ENCODE measurements around the gene DLD. TPM values are rescaled to one million over a fixed set of nuclear protein-coding genes. Genes with fewer than 3 reads are reported as not detected.
"Not testable (repeated sequence)": the region's sequence is repeated elsewhere in the genome, so short reads cannot be mapped to it uniquely, and the experiment has no call there.

The DLD gene
- total and polyA plus RNA-seq, 5 experiments from 2014 or later = 50.3 to 72.1 (median 70.1) TPM

- Mint-ChIP-seq H3K9me3 (no peaks in the 10 kb centered on the region), H3K4me3 (no peak overlapping the region), H3K36me3 (no peaks in the 10 kb centered on the region), H3K27ac (peak overlapping the region in 4 of 10 donors; percentile 6 to 65 (median 42)), H3K4me1 (peaks cover 4 to 25% (median 16%) of the 10 kb centered on the region in 4 donors), H3K27me3 (peaks cover 0 to 5% (median 0%) of the 10 kb centered on the region in 5 donors)
- POLR2A ChIA-PET = interaction anchor here (0.7 to 2.4 kb wide), 2 partner anchors 121 to 133 kb away, joined by 6 to 23 read pairs; partner anchors contain the start of gene CBLL1
- ATAC-seq (no peak), DNase-seq (no peak)
Observed at GRCh38 chr7:107876916-107877315, 14.1 kb upstream of the DLD start.

DNA sequence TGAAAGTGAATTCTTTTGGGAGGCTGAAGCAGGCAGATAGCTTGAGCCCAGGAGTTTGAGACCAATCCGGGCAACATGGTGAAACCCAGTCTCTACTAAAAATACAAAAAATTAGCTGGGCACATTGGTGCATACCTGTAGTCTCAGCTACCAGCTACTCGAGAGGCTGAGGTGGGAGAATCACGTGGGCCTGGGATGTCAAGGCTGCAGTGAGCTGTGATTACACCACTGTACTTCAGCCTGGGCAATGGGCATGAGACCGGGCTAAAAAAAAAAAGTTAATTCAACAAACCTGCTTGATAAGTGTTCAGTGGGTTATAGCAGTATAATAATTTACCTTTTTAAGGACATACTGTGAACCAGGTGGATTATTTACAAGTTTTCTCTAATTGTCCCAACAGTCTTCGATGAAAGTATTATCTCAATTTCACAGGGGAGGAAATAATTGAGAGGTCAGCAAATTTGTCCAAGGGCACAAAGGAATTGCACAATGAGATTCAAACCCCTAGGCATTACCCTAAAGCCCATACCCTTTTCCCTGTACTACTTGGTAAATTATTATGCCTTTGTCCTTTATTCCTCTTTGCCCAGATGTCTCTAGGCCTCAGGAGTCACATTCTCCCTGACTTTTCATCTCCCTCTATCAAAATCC lies 13.1 kb upstream of the DLD start:
- H3K4me1 Mint-ChIP-seq = peaks cover 4 to 25% (median 16%) of the 10 kb centered on the region in 4 donors
- peaks cover 2 to 12% (median 5%) of the 10 kb centered on the region in 5 donors for H3K27me3 Mint-ChIP-seq
- H3K9me3 Mint-ChIP-seq = no peaks in the 10 kb centered on the region
- POLR2A ChIA-PET = interaction anchor here (2.4 kb wide), 1 partner anchor 134 kb away, joined by 23 read pairs; the partner anchor contains the start of gene CBLL1
- DNase-seq (no peak), ATAC-seq (no peak)
- H3K27ac Mint-ChIP-seq = no peak overlapping the region
- no peaks in the 10 kb centered on the region for H3K36me3 Mint-ChIP-seq
- no peak overlapping the region for H3K4me3 Mint-ChIP-seq

DNA sequence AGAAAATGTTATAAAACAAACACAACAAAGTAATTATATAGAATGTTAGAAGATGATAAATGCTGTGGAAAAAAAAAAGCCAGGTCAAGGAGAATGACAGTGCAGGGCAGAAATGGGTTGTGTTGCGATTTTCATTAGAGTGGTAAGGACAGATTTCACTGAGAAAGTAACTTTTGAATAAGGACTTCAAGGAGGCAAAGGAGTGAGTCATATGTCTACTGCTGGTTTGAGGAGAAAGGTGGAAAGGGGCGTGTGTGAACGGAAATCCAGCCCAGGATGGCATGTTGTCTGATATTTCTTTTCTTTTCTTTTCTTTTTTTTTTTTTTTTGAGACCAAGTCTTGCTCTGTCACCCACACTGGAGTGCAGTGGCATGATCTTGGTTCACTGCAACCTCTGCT lies 12.3 kb upstream of the DLD start:
- no peaks in the 10 kb centered on the region for H3K36me3 Mint-ChIP-seq
- POLR2A ChIA-PET = interaction anchor here (2.8 kb wide), 1 partner anchor 135 kb away, joined by 11 read pairs; the partner anchor contains the start of gene CBLL1

DNA sequence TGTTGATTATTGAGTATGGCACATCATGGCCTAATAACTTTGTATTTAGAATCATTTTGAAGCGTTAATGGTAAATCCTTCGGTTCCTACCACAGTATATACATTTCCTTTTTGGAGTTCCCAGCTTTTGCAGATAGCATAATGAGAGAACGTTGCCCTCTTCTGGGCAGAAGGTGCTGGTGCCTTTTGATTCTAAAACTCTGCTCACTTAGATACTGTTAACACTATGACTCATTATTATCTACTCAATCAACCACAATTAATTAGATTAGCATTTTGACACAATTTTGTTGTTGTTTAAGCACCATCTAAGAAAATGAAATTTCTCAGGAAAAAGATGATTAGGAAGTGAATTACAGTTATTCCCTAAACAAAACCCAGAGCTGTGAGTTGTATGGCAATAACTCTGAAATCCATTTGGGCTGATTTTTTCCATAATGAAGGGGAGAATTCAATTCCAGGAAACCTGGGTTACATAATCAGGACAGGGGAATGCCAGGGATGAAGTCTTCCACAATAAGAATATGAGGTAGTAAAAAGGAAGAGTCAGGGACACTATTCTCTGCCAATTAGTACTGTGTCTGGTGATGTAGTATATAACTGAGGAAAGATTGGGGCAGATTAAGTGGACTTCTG lies 11.5 kb upstream of the DLD start:
- Mint-ChIP-seq H3K4me1 (peaks cover 3 to 24% (median 15%) of the 10 kb centered on the region in 4 donors), H3K9me3 (no peaks in the 10 kb centered on the region), H3K27me3 (peaks cover 4 to 12% (median 9%) of the 10 kb centered on the region in 5 donors), H3K36me3 (no peaks in the 10 kb centered on the region), H3K4me3 (no peak overlapping the region), H3K27ac (peak overlapping the region in 1 of 10 donors; percentile 2)
- peak; percentile 67 to 73 for ATAC-seq
- peak in 5 of 10 donors; percentile 19 to 45 (median 40) for DNase-seq
- POLR2A ChIA-PET = interaction anchor here (2.8 kb wide), 1 partner anchor 136 kb away, joined by 11 read pairs; the partner anchor contains the start of gene CBLL1

More for the DNA sequence above, 12.3 kb upstream of the DLD start:
- DNase-seq = no peak
- no peak for ATAC-seq
- Mint-ChIP-seq H3K27me3 (peaks cover 4 to 12% (median 5%) of the 10 kb centered on the region in 5 donors), H3K4me3 (peak overlapping the region in 1 of 10 donors; percentile 2), H3K9me3 (no peaks in the 10 kb centered on the region), H3K4me1 (peaks cover 4 to 25% (median 16%) of the 10 kb centered on the region in 4 donors), H3K27ac (no peak overlapping the region)

DNA sequence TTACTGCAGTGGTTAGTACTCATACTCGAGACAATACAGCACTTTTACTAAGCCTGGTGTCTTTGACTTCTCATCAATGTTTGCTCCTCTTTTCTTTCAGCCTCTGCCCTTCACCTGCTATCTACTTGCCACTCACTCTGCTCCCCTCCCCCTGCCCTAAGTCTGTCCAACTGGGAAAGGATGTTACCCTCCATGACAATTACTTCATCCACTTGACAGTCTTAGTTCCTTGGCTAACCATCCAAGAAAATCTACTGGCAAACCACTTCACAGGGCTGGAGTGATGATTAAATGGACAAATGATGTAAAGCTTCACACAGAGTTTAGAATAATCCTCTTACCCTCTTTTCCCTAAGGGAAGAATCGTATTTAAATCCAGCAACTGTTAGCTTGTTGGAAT lies 8.2 kb upstream of the DLD start:
- H3K36me3 Mint-ChIP-seq = no peaks in the 10 kb centered on the region
- ATAC-seq (no peak), DNase-seq (no peak)
- POLR2A ChIA-PET = no interaction called here
- H3K27me3 Mint-ChIP-seq = peaks cover 4 to 16% (median 12%) of the 10 kb centered on the region in 5 donors
- H3K4me1 Mint-ChIP-seq = peaks cover 2 to 8% (median 5%) of the 10 kb centered on the region in 4 donors
- peak overlapping the region in 1 of 10 donors; percentile 6 for H3K27ac Mint-ChIP-seq
- H3K4me3 Mint-ChIP-seq = no peak overlapping the region
- H3K9me3 Mint-ChIP-seq = no peaks in the 10 kb centered on the region

GRCh38 chr7:107884066-107884818 lies 6.7 kb upstream of the DLD start:
- POLR2A ChIA-PET = no interaction called here
- Mint-ChIP-seq H3K27me3 (peaks cover 4 to 16% (median 12%) of the 10 kb centered on the region in 5 donors), H3K4me1 (peaks cover 1 to 5% (median 3%) of the 10 kb centered on the region in 4 donors), H3K4me3 (no peak overlapping the region), H3K36me3 (no peaks in the 10 kb centered on the region), H3K27ac (no peak overlapping the region), H3K9me3 (no peaks in the 10 kb centered on the region)
- DNase-seq = no peak
- ATAC-seq = no peak

DNA sequence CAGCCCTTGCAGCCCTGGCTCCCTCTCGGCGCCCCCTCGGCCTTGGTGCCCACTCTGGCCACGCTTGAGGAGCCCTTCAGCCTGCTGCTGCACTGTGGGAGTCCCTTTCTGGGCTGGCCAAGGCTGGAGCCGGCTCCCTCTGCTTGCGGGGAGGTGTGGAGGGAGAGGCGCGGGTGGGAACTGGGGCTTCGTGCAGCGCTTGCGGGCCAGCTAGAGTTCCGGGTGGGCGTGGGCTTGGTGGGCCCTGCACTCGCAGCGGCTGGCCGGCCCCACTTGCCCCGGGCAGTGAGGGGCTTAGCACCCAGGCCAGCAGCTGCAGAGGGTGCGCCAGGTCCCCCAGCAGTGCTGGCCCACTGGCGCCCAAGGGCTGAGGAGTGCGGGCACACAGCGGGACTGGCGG lies 3.2 kb upstream of the DLD start:
- DNase-seq, H3K36me3 Mint-ChIP-seq, ATAC-seq, H3K4me3 Mint-ChIP-seq, H3K9me3 Mint-ChIP-seq, H3K27ac Mint-ChIP-seq: not testable (repeated sequence)
- H3K4me1 Mint-ChIP-seq = peaks cover 12 to 23% (median 19%) of the 10 kb centered on the region in 4 donors
- POLR2A ChIA-PET = interaction anchor here (1.3 kb wide), 1 partner anchor 145 kb away, joined by 3 read pairs; the partner anchor contains the start of gene CBLL1
- peaks cover 0 to 11% (median 3%) of the 10 kb centered on the region in 5 donors for H3K27me3 Mint-ChIP-seq

GRCh38 chr7:107889992-107890391 lies 991 bp upstream of the DLD start:
- Mint-ChIP-seq H3K4me3 (peak overlapping the region in 9 of 10 donors; percentile 41 to 100 (median 97)), H3K36me3 (peaks cover 0 to 19% (median 3%) of the 10 kb centered on the region in 3 donors), H3K27me3 (peaks cover 0 to 4% (median 3%) of the 10 kb centered on the region in 5 donors), H3K4me1 (peaks cover 21 to 44% (median 40%) of the 10 kb centered on the region in 4 donors), H3K27ac (peak overlapping the region in 9 of 10 donors; percentile 98 to 100 (median 99)), H3K9me3 (no peaks in the 10 kb centered on the region)
- POLR2A ChIA-PET = interaction anchor here (1.1 to 3.2 kb wide), 4 partner anchors 15 to 1605 kb away, joined by 6 to 32 read pairs (median 10); partner anchors contain the start of genes CBLL1, HBP1 and NAMPT
- DNase-seq = no peak
- no peak for ATAC-seq

DNA sequence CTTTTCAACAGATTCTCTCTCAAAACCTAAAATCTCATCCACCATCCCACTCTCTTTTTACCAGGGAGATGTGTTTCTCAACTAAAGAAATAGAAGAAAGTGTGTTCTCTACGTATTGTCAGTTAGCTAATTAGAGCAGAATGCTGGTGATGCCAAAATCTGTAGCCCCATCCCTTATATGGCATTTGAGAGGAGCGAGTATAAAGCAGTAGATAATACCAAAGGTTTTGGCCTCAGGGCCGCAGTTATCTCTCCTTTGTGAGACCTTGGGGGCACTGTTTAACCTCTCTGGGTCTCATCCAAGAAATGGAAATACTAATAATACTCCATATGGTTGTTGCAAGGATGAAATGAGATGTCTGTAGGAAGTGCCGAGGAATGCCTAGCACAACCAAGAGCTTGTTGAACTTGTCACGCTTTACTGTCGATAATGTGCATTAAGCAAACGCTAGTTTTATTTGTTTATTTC lies 456 bp upstream of the DLD start:
- POLR2A ChIA-PET = interaction anchor here (1.1 to 3.2 kb wide), 4 partner anchors 15 to 1605 kb away, joined by 6 to 32 read pairs (median 10); partner anchors contain the start of genes CBLL1, HBP1 and NAMPT

DNA sequence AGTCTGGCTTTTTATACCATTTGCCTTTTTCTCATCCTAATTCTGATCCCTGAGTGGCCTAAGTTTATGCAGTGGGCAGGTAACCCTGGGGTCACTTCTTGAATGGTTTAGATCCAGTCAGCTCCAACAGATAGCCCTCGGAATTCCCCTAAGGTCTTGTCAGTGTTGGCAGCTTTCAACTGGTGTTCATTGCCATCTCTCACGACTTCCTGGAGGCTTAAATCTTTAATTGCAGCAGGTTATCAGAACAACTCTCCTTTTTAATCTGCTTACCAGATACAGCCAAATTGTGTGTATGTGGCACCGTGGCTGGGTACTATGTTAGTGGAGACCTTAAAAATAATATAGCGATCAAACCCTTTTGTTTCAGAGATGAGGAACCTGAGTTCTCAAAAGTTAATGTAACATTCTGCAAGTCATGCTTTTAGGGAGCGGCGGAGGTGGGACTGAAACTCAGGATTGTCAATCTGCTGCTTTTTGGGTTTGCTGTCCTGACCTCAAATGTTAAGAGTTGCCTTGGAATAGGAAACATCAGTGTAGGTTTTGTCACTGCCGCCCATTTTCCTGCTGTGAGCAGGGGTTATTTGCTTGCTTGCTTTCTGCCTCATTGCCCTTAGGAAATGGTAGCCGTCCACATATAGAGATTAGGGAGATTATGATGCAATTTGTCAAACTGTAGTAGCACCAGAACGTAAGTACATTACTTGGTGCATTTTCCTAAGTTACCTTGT lies 818 bp downstream of the DLD start:
- Mint-ChIP-seq H3K27me3 (peaks cover 0 to 2% (median 0%) of the 10 kb centered on the region in 5 donors), H3K27ac (peak overlapping the region; percentile 94 to 100 (median 99)), H3K4me3 (peak overlapping the region; percentile 95 to 100 (median 97)), H3K36me3 (peaks cover 0 to 36% (median 4%) of the 10 kb centered on the region in 3 donors), H3K9me3 (no peaks in the 10 kb centered on the region), H3K4me1 (peaks cover 31 to 61% (median 58%) of the 10 kb centered on the region in 4 donors)
- DNase-seq (peak in 2 of 10 donors; percentile 12 to 33), ATAC-seq (peak; percentile 2 to 27)
- POLR2A ChIA-PET = interaction anchor here (2.1 to 3.2 kb wide), 3 partner anchors 148 to 1607 kb away, joined by 6 to 32 read pairs (median 13); partner anchors contain the start of genes CBLL1, HBP1 and NAMPT

More for the DNA sequence above, 456 bp upstream of the DLD start:
- DNase-seq (no peak), ATAC-seq (peak; percentile 16 to 29)
- H3K4me3 Mint-ChIP-seq = peak overlapping the region; percentile 95 to 100 (median 97)
- H3K27me3 Mint-ChIP-seq = peaks cover 0 to 3% (median 1%) of the 10 kb centered on the region in 5 donors
- peaks cover 0 to 24% (median 4%) of the 10 kb centered on the region in 3 donors for H3K36me3 Mint-ChIP-seq
- peaks cover 25 to 49% (median 46%) of the 10 kb centered on the region in 4 donors for H3K4me1 Mint-ChIP-seq
- H3K9me3 Mint-ChIP-seq = no peaks in the 10 kb centered on the region
- H3K27ac Mint-ChIP-seq = peak overlapping the region; percentile 98 to 100 (median 99)

DNA sequence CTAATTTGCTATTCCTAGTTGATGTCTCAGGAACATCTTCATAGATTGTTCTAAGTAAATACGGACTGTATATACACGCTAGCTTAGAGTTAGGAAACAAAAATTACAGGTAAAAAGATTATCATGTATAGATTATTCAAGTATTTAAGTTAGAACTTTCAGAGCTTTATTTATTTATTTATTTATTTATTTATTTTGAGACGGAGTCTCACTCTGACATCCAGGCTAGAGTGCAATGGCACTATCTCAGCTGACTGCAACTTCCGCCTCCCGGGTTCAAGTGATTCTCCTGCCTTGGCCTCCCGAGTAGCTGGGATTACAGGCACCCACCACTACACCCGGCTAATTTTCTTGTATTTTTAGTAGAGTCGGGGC lies 1.4 kb downstream of the DLD start:
- ATAC-seq, H3K9me3 Mint-ChIP-seq, DNase-seq, H3K27me3 Mint-ChIP-seq, POLR2A ChIA-PET: not testable (repeated sequence)
- peaks cover 0 to 42% (median 9%) of the 10 kb centered on the region in 3 donors for H3K36me3 Mint-ChIP-seq
- peaks cover 31 to 67% (median 63%) of the 10 kb centered on the region in 4 donors for H3K4me1 Mint-ChIP-seq
- H3K4me3 Mint-ChIP-seq = peak overlapping the region; percentile 95 to 100 (median 97)
- H3K27ac Mint-ChIP-seq = peak overlapping the region; percentile 94 to 100 (median 99)

Data from naive thymus-derived CD8-positive, alpha-beta T cell (primary cell).